Measurements from ENCODE around the gene ESRRG.

The ESRRG gene

GRCh38 chr1:216566641-216567205, 156.5 kb downstream of the ESRRG start:
- H4K20me1 ChIP-seq (ENCODE audit: insufficient read depth, low read length) = no peaks in the 10 kb centered on the region
- TF ChIP-seq CTCF (IDR thresholded peaks at IDR 0.05; ENCODE audit: low read length) = 0 out of 2 replicates have a peak, but pooled peaks have one; percentile 23
- TF ChIP-seq EZH2 (IDR thresholded peaks at IDR 0.05; ENCODE audit: borderline replicate concordance, low read length) = no peak
- H3K4me3 ChIP-seq (ENCODE audit: low read depth, low read length, poor library complexity, severe bottlenecking) = no peak overlapping the region
- no peaks in the 10 kb centered on the region for H3K4me1 ChIP-seq (ENCODE audit: insufficient read depth, low read length, severe bottlenecking)
- no peak overlapping the region for H3K4me2 ChIP-seq (ENCODE audit: low read length)
- H3K27me3 ChIP-seq (ENCODE audit: insufficient read depth, low read length) = no peaks in the 10 kb centered on the region
- H3K9me3 ChIP-seq (ENCODE audit: low read length) = no peaks in the 10 kb centered on the region
- H2AFZ ChIP-seq (ENCODE audit: low read length) = no peak overlapping the region
- H3F3A ChIP-seq (ENCODE audit: insufficient read depth, low read length) = no peaks in the 10 kb centered on the region
- no peak overlapping the region for H3K9ac ChIP-seq (ENCODE audit: low read length)
- no peaks in the 10 kb centered on the region for H3K9me2 ChIP-seq (ENCODE audit: low read depth, low read length)
- H3K79me2 ChIP-seq (ENCODE audit: insufficient read depth, low read length) = no peaks in the 10 kb centered on the region
- H3K27ac ChIP-seq (ENCODE audit: low read depth, low read length, poor library complexity, severe bottlenecking) = no peak overlapping the region
- H3K36me3 ChIP-seq (ENCODE audit: insufficient read depth, low read length) = no peaks in the 10 kb centered on the region

- no peaks in the 10 kb centered on the region for H4K20me1 ChIP-seq (ENCODE audit: insufficient read depth, low read length)
- TF ChIP-seq EZH2 (IDR thresholded peaks at IDR 0.05; ENCODE audit: borderline replicate concordance, low read length) (no peak), CTCF (IDR thresholded peaks at IDR 0.05; ENCODE audit: low read length) (no peak)
- H2AFZ ChIP-seq (ENCODE audit: low read length) = no peak overlapping the region
- no peak overlapping the region for H3K4me2 ChIP-seq (ENCODE audit: low read length)
- H3K9ac ChIP-seq (ENCODE audit: low read length) = no peak overlapping the region
- H3K79me2 ChIP-seq (ENCODE audit: insufficient read depth, low read length) = no peaks in the 10 kb centered on the region
- H3K9me2 ChIP-seq (ENCODE audit: low read depth, low read length) = no peaks in the 10 kb centered on the region
- H3K9me3 ChIP-seq (ENCODE audit: low read length) = no peaks in the 10 kb centered on the region
- H3K27me3 ChIP-seq (ENCODE audit: insufficient read depth, low read length) = no peaks in the 10 kb centered on the region
- no peaks in the 10 kb centered on the region for H3K36me3 ChIP-seq (ENCODE audit: insufficient read depth, low read length)
- H3K4me3 ChIP-seq (ENCODE audit: low read depth, low read length, poor library complexity, severe bottlenecking) = no peak overlapping the region
- no peaks in the 10 kb centered on the region for H3K4me1 ChIP-seq (ENCODE audit: insufficient read depth, low read length, severe bottlenecking)
- H3F3A ChIP-seq (ENCODE audit: insufficient read depth, low read length) = no peaks in the 10 kb centered on the region
- no peak overlapping the region for H3K27ac ChIP-seq (ENCODE audit: low read depth, low read length, poor library complexity, severe bottlenecking)
Observed at GRCh38 chr1:216563087-216563486, 160.1 kb downstream of the ESRRG start.

- Histone ChIP-seq H3K9me3 (ENCODE audit: low read length) (no peaks in the 10 kb centered on the region), H3K79me2 (ENCODE audit: insufficient read depth, low read length) (no peaks in the 10 kb centered on the region), H3K27ac (ENCODE audit: low read depth, low read length, poor library complexity, severe bottlenecking) (no peak overlapping the region), H3F3A (ENCODE audit: insufficient read depth, low read length) (no peaks in the 10 kb centered on the region), H3K4me2 (ENCODE audit: low read length) (no peak overlapping the region), H3K36me3 (ENCODE audit: insufficient read depth, low read length) (no peaks in the 10 kb centered on the region), H3K4me1 (ENCODE audit: insufficient read depth, low read length, severe bottlenecking) (no peaks in the 10 kb centered on the region), H2AFZ (ENCODE audit: low read length) (no peak overlapping the region), H4K20me1 (ENCODE audit: insufficient read depth, low read length) (no peaks in the 10 kb centered on the region), H3K27me3 (ENCODE audit: insufficient read depth, low read length) (no peaks in the 10 kb centered on the region), H3K9ac (ENCODE audit: low read length) (no peak overlapping the region), H3K4me3 (ENCODE audit: low read depth, low read length, poor library complexity, severe bottlenecking) (no peak overlapping the region), H3K9me2 (ENCODE audit: low read depth, low read length) (no peaks in the 10 kb centered on the region)
- no peak for TF ChIP-seq CTCF (IDR thresholded peaks at IDR 0.05; ENCODE audit: low read length)
- TF ChIP-seq EZH2 (IDR thresholded peaks at IDR 0.05; ENCODE audit: borderline replicate concordance, low read length) = no peak
Observed at GRCh38 chr1:216562383-216562782, 160.8 kb downstream of the ESRRG start.

Measured in OCI-LY1 (cell line).